Neural progenitor cell (in vitro differentiated cells): ENCODE results near the gene UBC.

Experiments
- EZH2 ChIP-seq: fragments of 200-600 bp; sonication (generic); IDR thresholded peaks from 2 replicates; pipeline ENCODE4 v1.6.1; 2017; ENCODE audit warnings: antibody characterized with exemption, mild to moderate bottlenecking, moderate library complexity
- EZH2phosphoT487 ChIP-seq: fragments of 200-600 bp; sonication (generic); IDR thresholded peaks from 2 replicates; pipeline ENCODE4 v1.6.1; 2017; ENCODE audit warnings: antibody characterized with exemption
- TF ChIP-seq, protein P1 (sequence below): fragments of 200-600 bp; sonication (generic); IDR thresholded peaks from 2 replicates; pipeline ENCODE4 v1.5.1; 2017; ENCODE audit warnings: antibody characterized with exemption, mild to moderate bottlenecking

DNA sequence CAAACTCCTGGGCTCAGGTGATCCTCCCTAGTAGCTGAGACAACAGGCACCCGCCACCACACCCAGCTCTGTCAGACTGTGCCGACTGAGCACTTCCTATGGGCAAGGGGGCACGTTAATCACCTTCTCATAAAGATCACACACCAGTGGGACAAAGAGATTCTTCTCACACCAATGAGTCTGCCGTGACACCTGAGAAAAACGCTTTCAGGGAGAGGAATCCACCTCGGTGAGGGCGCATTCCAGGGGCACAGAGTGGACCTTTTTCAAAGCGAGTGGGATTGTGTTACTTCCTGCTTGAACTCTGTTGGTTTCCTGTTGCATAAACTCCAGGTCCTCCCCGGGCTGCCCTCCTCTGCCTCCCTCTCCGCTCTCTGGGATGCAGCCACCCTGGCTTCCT lies 33.3 kb downstream of the UBC start:
- TF ChIP-seq, protein P1, sequence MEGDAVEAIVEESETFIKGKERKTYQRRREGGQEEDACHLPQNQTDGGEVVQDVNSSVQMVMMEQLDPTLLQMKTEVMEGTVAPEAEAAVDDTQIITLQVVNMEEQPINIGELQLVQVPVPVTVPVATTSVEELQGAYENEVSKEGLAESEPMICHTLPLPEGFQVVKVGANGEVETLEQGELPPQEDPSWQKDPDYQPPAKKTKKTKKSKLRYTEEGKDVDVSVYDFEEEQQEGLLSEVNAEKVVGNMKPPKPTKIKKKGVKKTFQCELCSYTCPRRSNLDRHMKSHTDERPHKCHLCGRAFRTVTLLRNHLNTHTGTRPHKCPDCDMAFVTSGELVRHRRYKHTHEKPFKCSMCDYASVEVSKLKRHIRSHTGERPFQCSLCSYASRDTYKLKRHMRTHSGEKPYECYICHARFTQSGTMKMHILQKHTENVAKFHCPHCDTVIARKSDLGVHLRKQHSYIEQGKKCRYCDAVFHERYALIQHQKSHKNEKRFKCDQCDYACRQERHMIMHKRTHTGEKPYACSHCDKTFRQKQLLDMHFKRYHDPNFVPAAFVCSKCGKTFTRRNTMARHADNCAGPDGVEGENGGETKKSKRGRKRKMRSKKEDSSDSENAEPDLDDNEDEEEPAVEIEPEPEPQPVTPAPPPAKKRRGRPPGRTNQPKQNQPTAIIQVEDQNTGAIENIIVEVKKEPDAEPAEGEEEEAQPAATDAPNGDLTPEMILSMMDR: no peak
- no peak for TF ChIP-seq EZH2
- TF ChIP-seq EZH2phosphoT487: no peak
